ENCODE data around the gene CAMTA1. TPM values are rescaled to one million over a fixed set of nuclear protein-coding genes. Genes with fewer than 3 reads are reported as not detected.

The CAMTA1 gene
- total RNA-seq, 1 donor from 2014 or later = 77.6 TPM

GRCh38 chr1:7315946-7316345 is 530.7 kb downstream of the CAMTA1 start:
- no peak overlapping the region for H2AFZ ChIP-seq (ENCODE audit: low read depth, low read length)
- FAIRE-seq = no peak
- peaks cover 3% of the 10 kb centered on the region for H3K9me3 Mint-ChIP-seq (ENCODE audit: unreplicated experiment)
- H3K27ac ChIP-seq (ENCODE audit: low read depth, low read length) = no peak overlapping the region
- H3K4me3 Mint-ChIP-seq (ENCODE audit: unreplicated experiment) = no peak overlapping the region
- H3K9me3 ChIP-seq (ENCODE audit: insufficient read depth, low read depth, low read length) = no peaks in the 10 kb centered on the region
- TF ChIP-seq EZH2 (IDR thresholded peaks at IDR 0.05; ENCODE audit: insufficient read depth, low read length) (no peak), CTCF (IDR thresholded peaks at IDR 0.05; ENCODE audit: insufficient read depth, low read depth, low read length) (no peak)
- no peaks in the 10 kb centered on the region for H3K79me2 ChIP-seq (ENCODE audit: insufficient read depth, low read length)
- no peak overlapping the region for H3K4me3 ChIP-seq (ENCODE audit: insufficient read depth, low read depth, low read length)
- peaks cover 16% of the 10 kb centered on the region for H3K4me1 Mint-ChIP-seq (ENCODE audit: low read depth, unreplicated experiment)
- no peaks in the 10 kb centered on the region for H3K27me3 ChIP-seq (ENCODE audit: insufficient read depth, low read length)
- no peak for DNase-seq (ENCODE audit: low read depth)
- H3K27ac Mint-ChIP-seq (ENCODE audit: unreplicated experiment) = no peak overlapping the region
- H3K4me1 ChIP-seq (ENCODE audit: insufficient read depth, low read length) = peaks cover 13% of the 10 kb centered on the region
- no peaks in the 10 kb centered on the region for H3K36me3 Mint-ChIP-seq (ENCODE audit: low read depth, unreplicated experiment)
- H4K20me1 ChIP-seq (ENCODE audit: insufficient read depth, low read length) = no peaks in the 10 kb centered on the region
- no peaks in the 10 kb centered on the region for H3K36me3 ChIP-seq (ENCODE audit: insufficient read depth, low read length)
- no peak overlapping the region for H3K4me2 ChIP-seq (ENCODE audit: low read length)
- no peak overlapping the region for H3K9ac ChIP-seq (ENCODE audit: low read length)
- H3K27me3 Mint-ChIP-seq (ENCODE audit: low read depth, unreplicated experiment) = no peaks in the 10 kb centered on the region

- H3K4me3 Mint-ChIP-seq (ENCODE audit: unreplicated experiment) = no peak overlapping the region
- H3K27ac ChIP-seq (ENCODE audit: low read depth, low read length) = no peak overlapping the region
- no peaks in the 10 kb centered on the region for H3K27me3 Mint-ChIP-seq (ENCODE audit: low read depth, unreplicated experiment)
Observed at GRCh38 chr1:7317888-7318287, 532.6 kb downstream of the CAMTA1 start.

More at GRCh38 chr1:7317888-7318287, 532.6 kb downstream of the CAMTA1 start:
- Histone ChIP-seq H3K9me3 (ENCODE audit: insufficient read depth, low read depth, low read length) (no peaks in the 10 kb centered on the region), H4K20me1 (ENCODE audit: insufficient read depth, low read length) (no peaks in the 10 kb centered on the region), H3K4me2 (ENCODE audit: low read length) (no peak overlapping the region), H3K4me3 (ENCODE audit: insufficient read depth, low read depth, low read length) (no peak overlapping the region), H3K27me3 (ENCODE audit: insufficient read depth, low read length) (no peaks in the 10 kb centered on the region), H2AFZ (ENCODE audit: low read depth, low read length) (no peak overlapping the region), H3K79me2 (ENCODE audit: insufficient read depth, low read length) (no peaks in the 10 kb centered on the region), H3K36me3 (ENCODE audit: insufficient read depth, low read length) (no peaks in the 10 kb centered on the region), H3K4me1 (ENCODE audit: insufficient read depth, low read length) (peaks cover 6% of the 10 kb centered on the region), H3K9ac (ENCODE audit: low read length) (no peak overlapping the region)
- peaks cover 6% of the 10 kb centered on the region for H3K9me3 Mint-ChIP-seq (ENCODE audit: unreplicated experiment)
- DNase-seq (ENCODE audit: low read depth) (no peak), FAIRE-seq (no peak)
- no peak overlapping the region for H3K27ac Mint-ChIP-seq (ENCODE audit: unreplicated experiment)
- H3K36me3 Mint-ChIP-seq (ENCODE audit: low read depth, unreplicated experiment) = no peaks in the 10 kb centered on the region
- peaks cover 11% of the 10 kb centered on the region for H3K4me1 Mint-ChIP-seq (ENCODE audit: low read depth, unreplicated experiment)
- no peak for TF ChIP-seq CTCF (IDR thresholded peaks at IDR 0.05; ENCODE audit: insufficient read depth, low read depth, low read length)
- no peak for TF ChIP-seq EZH2 (IDR thresholded peaks at IDR 0.05; ENCODE audit: insufficient read depth, low read length)

Measured in astrocyte (in vitro differentiated cells and primary cell).